ENCODE results near the gene ABCA7.

ABCA7 gene

GRCh38 chr19:1003283-1003682 is 36.6 kb upstream of the ABCA7 start:
- no peak for DNase-seq

- DNase-seq = no peak
Measured at GRCh38 chr19:1004204-1004802, 35.6 kb upstream of the ABCA7 start.

DNA sequence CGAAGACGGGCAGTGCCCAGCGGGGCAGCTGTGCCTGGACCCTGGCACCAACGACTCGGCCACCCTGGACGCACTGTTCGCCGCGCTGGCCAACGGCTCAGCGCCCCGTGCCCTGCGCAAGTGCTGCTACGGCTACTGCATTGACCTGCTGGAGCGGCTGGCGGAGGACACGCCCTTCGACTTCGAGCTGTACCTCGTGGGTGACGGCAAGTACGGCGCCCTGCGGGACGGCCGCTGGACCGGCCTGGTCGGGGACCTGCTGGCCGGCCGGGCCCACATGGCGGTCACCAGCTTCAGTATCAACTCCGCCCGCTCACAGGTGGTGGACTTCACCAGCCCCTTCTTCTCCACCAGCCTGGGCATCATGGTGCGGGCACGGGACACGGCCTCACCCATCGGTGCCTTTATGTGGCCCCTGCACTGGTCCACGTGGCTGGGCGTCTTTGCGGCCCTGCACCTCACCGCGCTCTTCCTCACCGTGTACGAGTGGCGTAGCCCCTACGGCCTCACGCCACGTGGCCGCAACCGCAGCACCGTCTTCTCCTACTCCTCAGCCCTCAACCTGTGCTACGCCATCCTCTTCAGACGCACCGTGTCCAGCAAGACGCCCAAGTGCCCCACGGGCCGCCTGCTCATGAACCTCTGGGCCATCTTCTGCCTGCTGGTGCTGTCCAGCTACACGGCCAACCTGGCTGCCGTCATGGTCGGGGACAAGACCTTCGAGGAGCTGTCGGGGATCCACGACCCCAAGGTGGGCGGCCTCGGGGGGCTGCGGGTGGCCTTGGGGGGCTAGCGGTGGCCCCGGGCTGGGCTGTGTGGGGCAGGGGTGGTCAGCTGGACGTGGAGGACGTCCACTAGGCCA is 34.9 kb upstream of the ABCA7 start:
- DNase-seq = no peak

DNA sequence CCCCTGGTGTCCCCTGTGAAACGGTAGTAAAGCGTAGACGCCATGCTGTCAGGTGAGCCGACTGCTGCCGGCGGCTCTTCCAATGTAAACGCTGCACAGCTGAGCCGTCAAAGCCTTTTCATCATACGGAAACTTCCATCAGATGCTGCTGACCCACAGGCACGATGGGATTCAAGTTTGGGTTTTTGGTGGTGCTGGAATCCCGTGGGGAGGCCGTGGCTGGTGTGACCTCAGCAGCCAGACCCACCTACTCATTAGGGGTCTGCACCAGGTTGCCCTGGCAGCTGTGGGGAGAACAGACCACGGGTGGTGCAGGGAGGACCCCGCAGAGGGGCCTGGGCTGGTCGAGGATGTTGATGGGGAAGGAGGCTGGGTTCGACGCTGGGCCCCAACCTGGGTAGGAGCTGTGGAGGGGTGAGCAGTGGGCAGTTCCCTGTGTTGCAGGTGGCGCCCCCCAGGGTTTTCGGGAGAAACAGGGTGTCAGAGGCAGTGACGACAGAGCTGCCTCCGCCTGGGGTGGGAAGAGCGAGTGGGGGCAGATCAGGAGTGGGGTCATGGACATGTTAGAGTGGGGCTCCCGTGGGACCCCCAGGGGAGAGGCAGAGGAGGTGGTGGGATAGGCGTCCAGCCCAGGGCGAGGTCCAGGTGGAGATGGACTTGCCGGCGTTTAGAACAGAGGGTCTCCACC is 33.1 kb upstream of the ABCA7 start:
- DNase-seq = no peak

DNA sequence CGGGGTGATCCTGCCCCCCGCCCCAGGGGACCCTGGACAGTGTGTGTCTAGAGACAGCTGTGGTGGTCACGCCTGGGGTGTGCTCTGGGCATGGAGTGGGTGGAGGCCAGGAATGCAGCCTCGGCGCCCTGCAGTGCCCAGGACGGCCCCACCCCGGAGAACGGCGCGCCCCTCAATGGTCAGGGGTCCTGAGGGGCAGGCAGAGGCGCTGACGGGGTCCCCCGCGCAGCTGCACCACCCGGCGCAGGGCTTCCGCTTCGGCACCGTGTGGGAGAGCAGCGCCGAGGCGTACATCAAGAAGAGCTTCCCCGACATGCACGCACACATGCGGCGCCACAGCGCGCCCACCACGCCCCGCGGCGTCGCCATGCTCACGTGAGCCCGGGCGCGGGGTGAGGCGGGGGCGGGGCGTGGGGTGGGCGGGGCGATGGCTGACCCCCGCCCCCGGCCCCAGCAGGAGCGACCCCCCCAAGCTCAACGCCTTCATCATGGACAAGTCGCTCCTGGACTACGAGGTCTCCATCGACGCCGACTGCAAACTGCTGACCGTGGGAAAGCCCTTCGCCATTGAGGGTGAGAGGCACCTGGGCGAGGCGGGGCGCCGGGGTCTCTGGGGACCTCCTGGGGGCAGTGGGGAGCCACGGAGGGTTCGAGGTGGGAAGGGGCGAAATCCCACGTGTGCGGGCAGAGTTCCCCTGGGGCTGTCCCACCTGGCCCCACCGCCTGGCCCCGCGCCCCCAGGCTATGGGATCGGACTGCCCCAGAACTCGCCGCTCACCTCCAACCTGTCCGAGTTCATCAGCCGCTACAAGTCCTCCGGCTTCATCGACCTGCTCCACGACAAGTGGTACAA is 32.3 kb upstream of the ABCA7 start:
- DNase-seq = no peak

DNA sequence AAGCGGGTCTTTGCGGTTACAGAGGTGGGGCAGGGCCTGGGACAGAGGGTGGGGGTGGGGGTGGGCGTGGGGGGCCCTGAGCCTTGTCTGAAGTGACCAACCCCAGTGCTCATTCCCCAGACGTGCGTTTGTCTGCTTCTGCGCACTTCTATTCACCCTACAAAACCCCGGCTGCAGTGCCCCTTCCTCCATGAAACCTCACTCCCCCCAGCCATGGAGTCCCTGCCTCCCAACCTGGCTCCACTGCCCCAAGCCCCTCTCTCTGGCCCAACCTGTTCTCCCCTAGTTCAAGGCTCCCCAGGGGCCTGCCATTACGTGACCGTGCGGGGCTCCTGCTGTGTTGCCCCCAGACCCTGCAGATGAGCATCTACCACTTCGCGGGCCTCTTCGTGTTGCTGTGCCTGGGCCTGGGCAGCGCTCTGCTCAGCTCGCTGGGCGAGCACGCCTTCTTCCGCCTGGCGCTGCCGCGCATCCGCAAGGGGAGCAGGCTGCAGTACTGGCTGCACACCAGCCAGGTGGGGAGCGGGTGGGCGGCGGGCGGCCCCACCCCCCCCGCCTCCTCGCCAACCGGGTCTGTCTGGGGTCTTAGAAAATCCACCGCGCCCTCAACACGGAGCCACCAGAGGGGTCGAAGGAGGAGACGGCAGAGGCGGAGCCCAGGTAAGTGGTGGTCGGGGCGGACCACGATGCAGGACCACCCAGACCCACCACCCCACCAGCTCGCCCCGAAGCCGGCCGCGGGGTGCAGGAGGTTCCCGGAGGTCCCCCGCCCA is 31.5 kb upstream of the ABCA7 start:
- no peak for DNase-seq

DNA sequence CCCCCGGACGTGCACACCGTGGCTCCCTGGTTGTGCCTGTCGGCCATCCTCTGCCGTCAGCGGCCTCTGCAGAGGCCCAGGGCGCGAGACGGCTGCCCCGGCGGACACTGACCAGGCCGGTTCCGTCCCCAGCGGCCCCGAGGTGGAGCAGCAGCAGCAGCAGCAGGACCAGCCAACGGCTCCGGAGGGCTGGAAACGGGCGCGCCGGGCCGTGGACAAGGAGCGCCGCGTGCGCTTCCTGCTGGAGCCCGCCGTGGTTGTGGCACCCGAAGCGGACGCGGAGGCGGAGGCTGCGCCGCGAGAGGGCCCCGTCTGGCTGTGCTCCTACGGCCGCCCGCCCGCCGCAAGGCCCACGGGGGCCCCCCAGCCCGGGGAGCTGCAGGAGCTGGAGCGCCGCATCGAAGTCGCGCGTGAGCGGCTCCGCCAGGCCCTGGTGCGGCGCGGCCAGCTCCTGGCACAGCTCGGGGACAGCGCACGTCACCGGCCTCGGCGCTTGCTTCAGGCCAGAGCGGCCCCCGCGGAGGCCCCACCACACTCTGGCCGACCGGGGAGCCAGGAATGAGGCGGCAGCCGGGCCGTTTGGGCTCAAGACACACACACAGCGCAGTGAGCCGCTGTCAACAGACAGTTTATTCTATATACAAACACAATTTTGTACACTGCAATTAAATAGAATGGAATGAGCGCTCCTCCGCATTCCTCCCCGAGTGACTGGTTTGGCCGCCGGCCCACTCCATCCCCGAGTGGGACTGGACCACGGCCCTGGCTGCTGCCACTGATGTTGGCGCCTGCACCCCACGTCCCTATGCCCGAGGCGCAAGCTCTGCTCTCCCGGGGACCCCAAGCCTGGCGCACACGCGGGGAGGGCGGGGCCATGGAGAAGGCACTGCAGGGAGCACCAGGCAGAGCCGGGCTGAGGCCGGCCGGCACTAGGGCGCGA is 30.6 kb upstream of the ABCA7 start:
- no peak for DNase-seq

GRCh38 chr19:1009981-1010538 is 29.8 kb upstream of the ABCA7 start:
- DNase-seq = no peak

- DNase-seq = no peak
Measured at GRCh38 chr19:1010586-1011510, 29.1 kb upstream of the ABCA7 start.

GRCh38 chr19:1011831-1012333 is 28.0 kb upstream of the ABCA7 start:
- DNase-seq = no peak

GRCh38 chr19:1012334-1012733 is 27.6 kb upstream of the ABCA7 start:
- no peak for DNase-seq

DNA sequence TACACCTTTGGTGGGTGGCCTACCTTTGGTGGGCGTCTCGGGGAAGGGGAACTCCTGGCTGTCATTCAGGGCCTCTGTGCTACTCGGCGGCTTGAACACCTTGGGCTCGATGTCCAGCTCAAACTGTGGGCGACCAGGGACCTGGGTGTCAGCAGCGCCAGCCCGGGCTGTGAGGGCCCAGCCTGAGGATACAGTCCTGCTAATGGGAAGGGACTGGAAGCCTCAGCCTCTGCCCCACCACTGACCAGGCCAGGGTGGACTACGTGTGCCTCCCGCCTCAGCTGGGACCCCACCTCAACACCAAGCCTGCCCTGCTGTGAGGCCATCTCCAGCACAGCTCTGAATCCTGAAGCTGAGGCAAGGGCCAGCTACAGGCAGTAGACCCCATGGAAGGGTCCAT is 26.7 kb upstream of the ABCA7 start:
- no peak for DNase-seq

GRCh38 chr19:1014161-1015060 is 25.5 kb upstream of the ABCA7 start:
- no peak for DNase-seq

- DNase-seq = no peak
Measured at GRCh38 chr19:1015061-1015781, 24.7 kb upstream of the ABCA7 start.

- no peak for DNase-seq
Measured at GRCh38 chr19:1015782-1016646, 23.9 kb upstream of the ABCA7 start.

- no peak for DNase-seq
Measured at GRCh38 chr19:1016647-1017114, 23.2 kb upstream of the ABCA7 start.

All from CD4-positive, alpha-beta T cell treated with Interleukin-17A for 1 hour (primary cell).